C4-2B (cell line): ENCODE results near the gene SOX8.

ENCODE experiments used
- ZFX ChIP-seq: fragments of 450-650 bp; IDR thresholded peaks from 2 replicates; pipeline ENCODE4 v1.6.1; 2017
- TF ChIP-seq, protein P1 (sequence below): fragments of 450-650 bp; conservative IDR thresholded peaks from 2 replicates; pipeline ENCODE4 v1.5.1; 2017; ENCODE audit warnings: mild to moderate bottlenecking

DNA sequence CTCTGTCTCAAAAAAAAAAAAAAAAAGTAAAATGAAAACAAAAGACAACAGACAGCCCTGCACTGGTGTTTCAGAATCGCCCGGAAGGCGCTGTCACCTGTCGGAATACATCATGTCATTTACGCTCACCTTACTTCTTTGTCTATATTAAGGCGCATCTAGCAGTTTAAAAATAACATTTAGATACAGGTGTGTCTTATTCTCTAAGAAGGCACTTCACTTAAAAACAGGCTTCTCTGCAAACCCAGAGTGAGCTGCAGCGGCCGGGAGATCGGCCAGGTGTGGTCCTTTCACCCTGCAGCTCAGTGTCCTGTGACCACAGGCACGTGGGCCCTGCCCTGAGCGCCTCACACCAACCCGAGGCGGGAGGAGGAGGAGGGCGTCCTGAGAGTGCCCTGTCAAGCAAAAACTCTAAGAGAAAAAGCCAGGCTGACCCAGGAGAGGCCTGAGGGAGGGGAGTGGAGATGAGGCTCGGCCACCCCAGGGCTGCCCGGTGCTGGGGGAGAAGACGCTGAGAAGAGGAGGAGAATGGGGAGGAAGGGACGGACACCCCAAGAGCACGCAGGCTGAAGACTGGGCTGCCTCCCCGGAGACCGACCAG lies 7.5 kb upstream of the SOX8 start:
- TF ChIP-seq, protein P1, sequence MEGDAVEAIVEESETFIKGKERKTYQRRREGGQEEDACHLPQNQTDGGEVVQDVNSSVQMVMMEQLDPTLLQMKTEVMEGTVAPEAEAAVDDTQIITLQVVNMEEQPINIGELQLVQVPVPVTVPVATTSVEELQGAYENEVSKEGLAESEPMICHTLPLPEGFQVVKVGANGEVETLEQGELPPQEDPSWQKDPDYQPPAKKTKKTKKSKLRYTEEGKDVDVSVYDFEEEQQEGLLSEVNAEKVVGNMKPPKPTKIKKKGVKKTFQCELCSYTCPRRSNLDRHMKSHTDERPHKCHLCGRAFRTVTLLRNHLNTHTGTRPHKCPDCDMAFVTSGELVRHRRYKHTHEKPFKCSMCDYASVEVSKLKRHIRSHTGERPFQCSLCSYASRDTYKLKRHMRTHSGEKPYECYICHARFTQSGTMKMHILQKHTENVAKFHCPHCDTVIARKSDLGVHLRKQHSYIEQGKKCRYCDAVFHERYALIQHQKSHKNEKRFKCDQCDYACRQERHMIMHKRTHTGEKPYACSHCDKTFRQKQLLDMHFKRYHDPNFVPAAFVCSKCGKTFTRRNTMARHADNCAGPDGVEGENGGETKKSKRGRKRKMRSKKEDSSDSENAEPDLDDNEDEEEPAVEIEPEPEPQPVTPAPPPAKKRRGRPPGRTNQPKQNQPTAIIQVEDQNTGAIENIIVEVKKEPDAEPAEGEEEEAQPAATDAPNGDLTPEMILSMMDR: no peak
- no peak for TF ChIP-seq ZFX
